ENCODE results near the gene SAMD13. TPM values are rescaled to one million over a fixed set of nuclear protein-coding genes. Genes with fewer than 3 reads are reported as not detected.
A peak's percentile ranks its signal among the peaks of the same experiment; 100 is the strongest.

SAMD13 gene
- total and polyA plus RNA-seq, 2 of the 8 experiments (the other 6 are each of a cell fraction or from before 2014, with no cell fraction given) = 0.86 to 2.3 TPM

DNA sequence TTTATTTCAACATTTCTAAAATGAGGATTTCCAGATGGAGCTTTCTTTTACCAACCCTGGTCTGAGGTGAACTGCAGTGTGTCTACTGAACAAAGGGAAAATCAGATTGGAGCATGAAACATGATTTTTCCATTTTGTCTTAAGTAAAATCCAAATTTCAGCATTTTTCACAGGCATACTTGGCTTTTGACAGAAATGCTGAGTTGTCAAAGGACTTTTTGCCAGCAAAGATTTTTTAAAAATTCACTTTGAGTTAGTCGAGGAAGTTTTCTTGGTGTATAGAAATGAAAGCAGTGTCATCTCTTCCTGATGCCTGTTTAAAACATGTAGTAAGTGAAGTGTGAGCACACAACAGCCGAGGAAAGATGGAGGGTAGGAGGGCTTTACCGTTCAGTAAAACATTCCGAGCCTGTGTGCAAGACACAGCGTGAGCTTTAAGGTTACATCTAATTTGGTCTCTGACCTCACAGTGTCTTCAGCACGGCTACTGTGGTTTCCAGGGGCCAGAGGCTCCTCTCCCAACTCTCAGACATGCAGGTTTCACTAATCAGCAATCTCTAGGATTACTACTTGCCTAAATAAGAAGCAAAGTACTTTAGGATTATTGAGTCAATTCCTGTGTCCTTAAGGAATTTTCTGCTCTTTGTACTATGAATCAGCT is 45.9 kb downstream of the SAMD13 start:
- CTCF ChIA-PET (ENCODE audit: partially characterized antibody) = no interaction called here
- POLR2A ChIA-PET (ENCODE audit: partially characterized antibody) = no interaction called here
- no peaks in the 10 kb centered on the region for H3K36me3 ChIP-seq (ENCODE audit: control insufficient read depth in 2 of 4, insufficient read depth in 4 of 4, low read length in 3 of 4)
- H2BK5ac ChIP-seq (ENCODE audit: low read depth, low read length) = no peak overlapping the region
- no peak overlapping the region for H2AFZ ChIP-seq (ENCODE audit: low read length)
- H3K4me2 ChIP-seq (ENCODE audit: insufficient read depth in 1 of 2, low read depth in 2 of 2, low read length in 2 of 2) = no peak overlapping the region
- no peak overlapping the region for H2BK120ac ChIP-seq (replicated peaks; ENCODE audit: low read depth, low read length)
- H3K9me3 ChIP-seq (ENCODE audit: insufficient read depth in 2 of 2, low read depth in 1 of 2, low read length in 1 of 2) = no peaks in the 10 kb centered on the region
- H4K91ac ChIP-seq (replicated peaks; ENCODE audit: insufficient read length, low read length) = no peak overlapping the region
- no peak overlapping the region for H3K4me3 ChIP-seq (ENCODE audit: extremely low read depth in 1 of 4, insufficient read depth in 2 of 4, low read depth in 3 of 4, low read length in 4 of 4)
- no peak for FAIRE-seq
- no peak overlapping the region for H3K56ac ChIP-seq (replicated peaks; ENCODE audit: insufficient read length, low read depth, low read length)
- H4K8ac ChIP-seq (ENCODE audit: extremely low read depth, insufficient read depth, low read length) = no peak overlapping the region
- H3K4me1 ChIP-seq (replicated peaks in 1 of 4; ENCODE audit: control insufficient read depth in 3 of 4, insufficient read depth in 4 of 4, low read length in 3 of 4) = no peaks in the 10 kb centered on the region
- no peaks in the 10 kb centered on the region for H4K20me1 ChIP-seq (replicated peaks in 1 of 2; ENCODE audit: control insufficient read depth in 1 of 2, insufficient read depth in 2 of 2, low read length in 2 of 2)
- H3K23me2 ChIP-seq (ENCODE audit: low read depth, low read length) = no peaks in the 10 kb centered on the region
- H3K4ac ChIP-seq (replicated peaks; ENCODE audit: insufficient read length, low read depth, low read length) = no peak overlapping the region
- H3K27me3 ChIP-seq (replicated peaks in 1 of 4; ENCODE audit: control insufficient read depth in 3 of 4, extremely low read depth in 1 of 4, insufficient read depth in 3 of 4, low read length in 3 of 4) = no peaks in the 10 kb centered on the region
- WGBS, 2 experiments (ENCODE audit: extremely low coverage in 1 of 2, insufficient coverage in 1 of 2, insufficient read length in 1 of 2, insufficient replicate concordance in 2 of 2, low coverage in 1 of 2, low lambda C conversion rate in 2 of 2, missing lambda C conversion rate in 1 of 2) = 93% methylated on average over 6 of the region's 6 CpGs; no CpG with 5 or more reads in 1 of the 2 experiments
- H2BK20ac ChIP-seq (ENCODE audit: low read length) = no peak overlapping the region
- H3K79me1 ChIP-seq (ENCODE audit: low read depth, low read length) = no peaks in the 10 kb centered on the region
- 0 out of 2 replicates have a peak overlapping the region, but pooled peaks have one; percentile 71 for H2BK12ac ChIP-seq (ENCODE audit: low read depth, low read length)
- H3K23ac ChIP-seq (ENCODE audit: insufficient read length) = no peak overlapping the region
- no peak for DNase-seq (ENCODE audit: low read depth in 1 of 2, low spot score in 2 of 2)
- no peak overlapping the region for H3K27ac ChIP-seq (ENCODE audit: low read depth, low read length)
- no peaks in the 10 kb centered on the region for H3K79me2 ChIP-seq (ENCODE audit: control insufficient read depth in 1 of 2, insufficient read depth in 2 of 2, low read length in 2 of 2)
- H3K14ac ChIP-seq (ENCODE audit: insufficient read length) = no peak overlapping the region
- H2BK15ac ChIP-seq (ENCODE audit: low read length) = no peak overlapping the region
- H4K5ac ChIP-seq (ENCODE audit: insufficient read length, low read depth, low read length) = no peak overlapping the region
- no peak overlapping the region for H2AK5ac ChIP-seq (ENCODE audit: low read depth, low read length)
- no peak overlapping the region for H3K9ac ChIP-seq (replicated peaks in 1 of 4; ENCODE audit: extremely low read depth in 1 of 4, low read depth in 3 of 4, low read length in 3 of 4)
- H3K18ac ChIP-seq (ENCODE audit: extremely low read depth, low read length) = no peak overlapping the region
- no peak for TF ChIP-seq ASH2L (IDR thresholded peaks at IDR 0.05; ENCODE audit: low read length)
- no peak for TF ChIP-seq POLR2AphosphoS5 (IDR thresholded peaks at IDR 0.05; ENCODE audit: low read depth, low read length)
- no peak for TF ChIP-seq CEBPB (IDR thresholded peaks at IDR 0.05; ENCODE audit: low read depth, low read length)
- TF ChIP-seq EGR1 (IDR thresholded peaks at IDR 0.05; ENCODE audit: borderline replicate concordance, low read depth, low read length) = no peak
- TF ChIP-seq CBX8 (IDR thresholded peaks at IDR 0.05; ENCODE audit: borderline replicate concordance, low read depth, low read length) = no peak
- no peak for TF ChIP-seq HDAC2 (IDR thresholded peaks at IDR 0.05; ENCODE audit: borderline replicate concordance in 1 of 2, low read depth in 2 of 2, low read length in 2 of 2)
- TF ChIP-seq YY1 (IDR thresholded peaks at IDR 0.05; ENCODE audit: low read depth, low read length) = no peak
- no peak for TF ChIP-seq POU5F1 (IDR thresholded peaks at IDR 0.05; ENCODE audit: low read depth, low read length)
- TF ChIP-seq RNF2 (IDR thresholded peaks at IDR 0.05; ENCODE audit: borderline replicate concordance, low read depth, low read length, missing control alignments, poor library complexity, severe bottlenecking) = no peak
- TF ChIP-seq NRF1 (IDR thresholded peaks at IDR 0.05; ENCODE audit: low read depth, low read length) = no peak
- no peak for TF ChIP-seq TAF7 (optimal IDR thresholded peaks at IDR 0.05; ENCODE audit: borderline replicate concordance, low read depth, low read length)
- TF ChIP-seq SRF (IDR thresholded peaks at IDR 0.05; ENCODE audit: low read depth, low read length) = no peak
- no peak for TF ChIP-seq SIRT6 (IDR thresholded peaks at IDR 0.05; ENCODE audit: low read length)
- TF ChIP-seq FOSL1 (IDR thresholded peaks at IDR 0.05; ENCODE audit: insufficient read depth, low read depth, low read length) = no peak
